Neutrophil (primary cell): ENCODE measurements around the gene MYO15B.

ENCODE experiments used
- H3K27ac ChIP-seq: fragments of 200-600 bp; sonication (generic); 2 replicates; pipeline ENCODE4 v1.5.1; 2016; ENCODE audit warnings: mild to moderate bottlenecking, moderate library complexity
- H3K27me3 ChIP-seq: fragments of 200-600 bp; sonication (generic); 2 replicates; pipeline ENCODE4 v1.6.0; 2016; ENCODE audit warnings: mild to moderate bottlenecking
- H3K36me3 ChIP-seq: fragments of 200-600 bp; sonication (generic); 2 replicates; pipeline ENCODE4 v1.5.1; 2017
- H3K4me1 ChIP-seq, 2 experiments: fragments of 200-600 bp in 1 of 2; sonication (generic) in 1 of 2; 1 replicate in 1 of 2; 2 replicates in 1 of 2; pipeline versions ENCODE4 v1.5.1 to v1.6.1; 2013 to 2016; ENCODE audit warnings: low read depth in 1 of 2, low read length in 1 of 2, mild to moderate bottlenecking in 1 of 2, moderate library complexity in 1 of 2; ENCODE audit not compliant: control insufficient read depth in 1 of 2, insufficient read depth in 1 of 2
- H3K4me3 ChIP-seq, 2 experiments: fragments of 200-600 bp in 1 of 2; sonication (generic) in 1 of 2; 1 replicate in 1 of 2; 2 replicates in 1 of 2; pipeline ENCODE4 v1.5.1; 2013 to 2016; ENCODE audit warnings: low read depth in 1 of 2, low read length in 1 of 2, mild to moderate bottlenecking in 1 of 2, moderate library complexity in 1 of 2
- H3K9me3 ChIP-seq: fragments of 200-600 bp; sonication (generic); 2 replicates; pipeline ENCODE4 v1.5.1; 2016
- CTCF ChIP-seq: fragments of 200-600 bp; sonication (generic); IDR thresholded peaks from 2 replicates; pipeline ENCODE4 v1.5.1; 2016; ENCODE audit warnings: antibody characterized with exemption

MYO15B gene

DNA sequence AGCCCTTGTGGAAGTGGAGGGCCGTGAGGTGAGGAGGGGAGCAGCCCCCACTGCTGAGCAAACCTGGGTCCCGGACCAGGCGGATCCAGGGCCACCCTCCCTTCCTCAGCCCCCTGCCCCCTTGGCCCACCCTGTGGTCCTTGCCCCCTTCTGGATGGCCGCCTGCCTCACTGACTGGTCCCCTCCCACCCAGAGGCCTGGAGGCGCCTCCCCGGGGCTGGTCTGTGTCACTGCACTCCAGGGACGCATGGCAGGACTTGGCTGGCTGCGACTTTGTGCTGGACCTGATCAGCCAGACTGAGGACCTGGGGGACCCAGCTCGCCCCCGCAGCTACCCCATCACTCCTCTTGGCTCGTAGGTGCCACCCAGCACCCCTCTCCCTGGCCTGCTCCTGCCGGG, 26.4 kb downstream of the MYO15B start:
- Histone ChIP-seq H3K9me3 (no peaks in the 10 kb centered on the region), H3K36me3 (peaks cover 95% of the 10 kb centered on the region)

GRCh38 chr17:75614556-75615270, 27.1 kb downstream of the MYO15B start:
- Histone ChIP-seq H3K27me3 (no peaks in the 10 kb centered on the region), H3K36me3 (peaks cover 100% of the 10 kb centered on the region), H3K27ac (no peak overlapping the region), H3K4me3 (no peak overlapping the region), H3K4me1 (no peaks in the 10 kb centered on the region), H3K9me3 (no peaks in the 10 kb centered on the region)
- TF ChIP-seq CTCF, result no peak

More for the DNA sequence above, 26.4 kb downstream of the MYO15B start:
- no peak for TF ChIP-seq CTCF
- Histone ChIP-seq H3K4me3 (no peak overlapping the region), H3K4me1 (no peaks in the 10 kb centered on the region), H3K27me3 (no peaks in the 10 kb centered on the region), H3K27ac (no peak overlapping the region)

- H3K27me3 ChIP-seq, result no peaks in the 10 kb centered on the region
- TF ChIP-seq CTCF, result no peak
- no peak overlapping the region for H3K27ac ChIP-seq
- peaks cover 100% of the 10 kb centered on the region for H3K36me3 ChIP-seq
- H3K4me1 ChIP-seq, result no peaks in the 10 kb centered on the region
- no peaks in the 10 kb centered on the region for H3K9me3 ChIP-seq
- no peak overlapping the region for H3K4me3 ChIP-seq
Measured at GRCh38 chr17:75615301-75615700, 27.7 kb downstream of the MYO15B start.

DNA sequence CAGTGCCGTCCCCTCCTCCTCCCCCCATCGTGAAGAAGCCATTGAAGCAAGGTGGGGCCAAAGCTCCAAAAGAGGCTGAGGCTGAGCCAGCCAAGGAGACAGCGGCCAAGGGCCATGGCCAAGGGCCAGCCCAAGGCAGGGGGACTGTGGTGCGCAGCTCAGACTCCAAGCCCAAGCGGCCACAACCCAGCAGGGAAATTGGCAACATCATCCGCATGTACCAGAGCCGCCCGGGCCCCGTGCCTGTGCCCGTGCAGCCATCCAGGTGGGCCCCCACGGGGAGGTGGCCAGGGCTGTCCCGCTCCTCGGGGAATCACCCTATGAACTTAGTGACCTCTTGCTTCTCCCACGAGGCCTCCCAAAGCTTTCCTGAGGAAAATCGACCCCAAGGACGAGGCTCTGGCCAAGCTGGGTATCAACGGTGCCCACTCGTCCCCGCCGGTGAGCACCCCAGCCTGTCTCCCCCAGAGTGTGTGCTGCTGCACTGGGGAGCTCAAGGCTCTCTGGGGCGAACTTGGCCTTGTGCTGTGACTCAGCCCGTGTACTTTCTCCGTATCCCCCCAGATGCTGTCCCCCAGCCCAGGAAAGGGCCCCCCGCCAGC, 29.0 kb downstream of the MYO15B start:
- no peak for TF ChIP-seq CTCF
- no peaks in the 10 kb centered on the region for H3K9me3 ChIP-seq
- no peaks in the 10 kb centered on the region for H3K4me1 ChIP-seq
- no peak overlapping the region for H3K4me3 ChIP-seq
- no peaks in the 10 kb centered on the region for H3K27me3 ChIP-seq
- no peak overlapping the region for H3K27ac ChIP-seq
- H3K36me3 ChIP-seq, result peaks cover 100% of the 10 kb centered on the region

- no peak overlapping the region for H3K4me3 ChIP-seq
- H3K9me3 ChIP-seq, result no peaks in the 10 kb centered on the region
- H3K27ac ChIP-seq, result no peak overlapping the region
- H3K4me1 ChIP-seq, result no peaks in the 10 kb centered on the region
- H3K27me3 ChIP-seq, result no peaks in the 10 kb centered on the region
- no peak for TF ChIP-seq CTCF
- H3K36me3 ChIP-seq, result peaks cover 100% of the 10 kb centered on the region
Measured at GRCh38 chr17:75617218-75617617, 29.6 kb downstream of the MYO15B start.
